Adrenal gland (tissue), 5 donors: Measurements from ENCODE around the gene FRMD1.

ENCODE experiments used
- CTCF ChIP-seq, 6 experiments: fragments of 450-650 bp in 4 of 6; fragments of 200-600 bp in 2 of 6; sonication (generic) in 1 of 6; IDR thresholded peaks; 1 replicate in 5 of 6; 2 replicates in 1 of 6; pipeline versions ENCODE4 v1.5.1 to v1.8.0; 2016 to 2021; ENCODE audit warnings: antibody characterized with exemption in 6 of 6, mild to moderate bottlenecking in 2 of 6, moderate library complexity in 1 of 6
- POLR2A ChIP-seq, 2 donors: fragments of 450-650 bp; IDR thresholded peaks; one replicate each; pipeline ENCODE4 v1.6.1; 2017; ENCODE audit warnings: antibody characterized with exemption in 2 of 2, mild to moderate bottlenecking in 2 of 2, moderate library complexity in 1 of 2
- donor health status: DM: no; HTN: no; CAD: no.

- TF ChIP-seq CTCF (IDR thresholded peaks at IDR 0.05), result no peak
- no peak for TF ChIP-seq POLR2A (IDR thresholded peaks at IDR 0.05)
These were observed 30.9 kb downstream of the FRMD1 start for GRCh38 chr6:168047841-168048723.
